ENCODE results near the gene TLCD4. TPM values are rescaled to one million over a fixed set of nuclear protein-coding genes. Genes with fewer than 3 reads are reported as not detected.

TLCD4 gene
- total RNA-seq, 2 donors from 2014 or later: 10.2 to 15.6 TPM

- Histone ChIP-seq H3K36me3 (replicated peaks in 1 of 2; ENCODE audit: insufficient read depth in 1 of 2, low read depth in 2 of 2) (no peaks in the 10 kb centered on the region), H3K4me3 (peak overlapping the region in 1 of 2 donors; percentile 63), H3K9me3 (no peaks in the 10 kb centered on the region), H3K4me1 (peaks cover 49% of the 10 kb centered on the region), H3K27ac (peak overlapping the region; percentile 75 to 94 (median 88)), H3K27me3 (no peaks in the 10 kb centered on the region)
- DNase-seq (no peak), ATAC-seq (no peak)
- intact Hi-C loops (cut with DNase I): no loop called here
- TF ChIP-seq CTCF (IDR thresholded peaks at IDR 0.05) (no peak), POLR2A (IDR thresholded peaks at IDR 0.05) (no peak)
- WGBS, 2 donors: 65 to 69% methylated on average over 2 of the region's 2 CpGs
Observed at GRCh38 chr1:95071539-95071938, 45.6 kb upstream of the TLCD4 start.

- no peaks in the 10 kb centered on the region for H3K9me3 ChIP-seq
- peak overlapping the region; percentile 47 to 63 for H3K4me3 ChIP-seq
- 4% methylated on average over 7 of the region's 7 CpGs for WGBS, 2 donors
- H3K4me1 ChIP-seq: peaks cover 47% of the 10 kb centered on the region
- peak overlapping the region; percentile 75 to 94 (median 88) for H3K27ac ChIP-seq
- ATAC-seq (no peak), DNase-seq (no peak)
- intact Hi-C loops (cut with DNase I): no loop called here
- no peaks in the 10 kb centered on the region for H3K36me3 ChIP-seq (replicated peaks in 1 of 2; ENCODE audit: insufficient read depth in 1 of 2, low read depth in 2 of 2)
- TF ChIP-seq CTCF (IDR thresholded peaks at IDR 0.05) (no peak), POLR2A (IDR thresholded peaks at IDR 0.05) (no peak)
- no peaks in the 10 kb centered on the region for H3K27me3 ChIP-seq
Observed at GRCh38 chr1:95072117-95072516, 45.0 kb upstream of the TLCD4 start.

GRCh38 chr1:95072532-95073419, 44.4 kb upstream of the TLCD4 start, which contains the start of gene ALG14:
Gene ALG14, minus strand, starts transcription at chr1:95072951. Its CDS starts 53 bp downstream, at chr1:95072898.
- peak; percentile 93 to 96 (median 94) for DNase-seq
- Histone ChIP-seq H3K4me3 (peak within 1 kb of the TSS; percentile 47 to 63), H3K4me1 (peaks cover 40% of the 10 kb centered on the region), H3K36me3 (replicated peaks in 1 of 2; ENCODE audit: insufficient read depth in 1 of 2, low read depth in 2 of 2) (no peaks in the 10 kb centered on the region), H3K27ac (peak within 1 kb of the TSS; percentile 75 to 94 (median 88)), H3K27me3 (no peaks in the 10 kb centered on the region), H3K9me3 (no peaks in the 10 kb centered on the region)
- intact Hi-C loops (cut with DNase I): no loop called here
- peak; percentile 96 for ATAC-seq
- TF ChIP-seq POLR2A (IDR thresholded peaks at IDR 0.05) (peak; percentile 36 to 89 (median 85)), CTCF (IDR thresholded peaks at IDR 0.05) (peak in 1 of 7 experiments; percentile 4)
- 0% methylated on average over 40 to 53 of the region's 53 CpGs for WGBS, 2 donors

GRCh38 chr1:95073446-95073845, 43.7 kb upstream of the TLCD4 start:
- Histone ChIP-seq H3K4me1 (peaks cover 35% of the 10 kb centered on the region), H3K27ac (peak overlapping the region; percentile 75 to 94 (median 88)), H3K36me3 (replicated peaks in 1 of 2; ENCODE audit: insufficient read depth in 1 of 2, low read depth in 2 of 2) (no peaks in the 10 kb centered on the region), H3K4me3 (peak overlapping the region in 1 of 2 donors; percentile 47), H3K9me3 (no peaks in the 10 kb centered on the region), H3K27me3 (no peaks in the 10 kb centered on the region)
- no peak for DNase-seq
- ATAC-seq: no peak
- 5 to 8% methylated on average over 3 of the region's 3 CpGs for WGBS, 2 donors
- TF ChIP-seq CTCF (IDR thresholded peaks at IDR 0.05) (no peak), POLR2A (IDR thresholded peaks at IDR 0.05) (no peak)
- intact Hi-C loops (cut with DNase I): no loop called here
